T-helper 1 cell (primary cell): ENCODE measurements around the gene ASL.
"Not testable (repeated sequence)": the region's sequence is repeated elsewhere in the genome, so short reads cannot be mapped to it uniquely, and the experiment has no call there.

Source experiments
- DNase-seq, 5 donors: peaks; one replicate each; pipeline ENCODE4 v3.0.0-alpha.2; 2012 to 2020

Gene ASL

DNA sequence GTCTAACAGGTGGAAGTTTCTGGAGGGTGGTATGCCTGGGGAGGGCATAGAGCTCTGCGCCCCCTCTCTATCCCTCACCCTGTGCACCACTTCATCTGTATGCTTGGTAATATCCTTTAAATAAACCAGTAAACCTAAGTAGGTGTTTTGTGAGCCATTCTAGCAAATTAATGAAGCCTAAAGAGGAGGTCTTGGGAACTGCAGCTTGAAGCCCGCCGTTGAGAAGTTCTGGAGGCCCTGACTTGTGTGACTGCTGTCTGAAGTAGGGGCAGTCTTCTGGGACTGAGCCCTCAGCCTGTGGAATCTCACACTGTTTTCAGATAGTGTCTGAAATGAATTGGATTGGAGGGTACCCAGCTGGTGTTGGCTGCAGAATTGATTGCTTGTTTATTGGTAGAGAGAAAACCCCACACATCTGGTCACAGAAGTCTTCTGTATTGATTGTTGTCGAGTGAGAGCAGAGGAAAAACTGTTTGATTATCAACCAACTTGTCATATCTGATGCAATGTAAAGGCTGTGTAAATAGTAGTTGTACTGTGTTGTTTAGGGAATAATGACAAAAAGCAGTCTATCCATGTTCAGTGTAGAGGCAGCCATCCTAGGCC lies 43.7 kb downstream of the ASL start:
- DNase-seq: no peak

DNA sequence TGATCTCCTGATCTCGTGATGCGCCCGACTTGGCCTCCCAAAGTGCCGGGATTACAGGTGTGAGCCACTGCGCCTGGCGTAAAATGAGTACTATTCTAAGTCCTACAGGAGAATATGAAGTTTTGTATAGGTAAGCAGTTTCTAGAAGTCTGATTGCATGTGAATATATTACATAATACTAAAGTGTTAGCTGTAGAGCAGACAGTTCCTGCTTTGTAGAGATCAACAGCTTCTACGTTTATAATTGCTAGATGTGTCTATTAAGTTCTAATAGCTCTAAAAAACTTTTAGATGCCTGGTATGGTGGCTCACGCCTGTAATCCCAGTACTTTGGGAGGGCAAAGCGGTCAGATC lies 47.5 kb downstream of the ASL start:
- no peak for DNase-seq

DNA sequence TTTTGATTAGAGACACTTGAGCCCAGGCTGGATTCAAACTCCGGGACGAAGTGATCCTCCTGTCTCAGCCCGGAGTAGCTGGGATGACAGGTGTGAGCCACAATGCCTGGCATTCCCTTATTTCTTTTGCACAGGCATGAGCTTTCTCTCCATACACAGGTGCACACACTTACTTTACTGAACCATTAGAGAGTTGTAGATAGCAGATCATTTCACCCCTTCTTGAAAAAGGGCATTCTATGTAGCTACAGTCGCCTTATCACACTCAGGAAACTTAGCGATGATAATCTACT lies 48.9 kb downstream of the ASL start:
- DNase-seq: not testable (repeated sequence)

DNA sequence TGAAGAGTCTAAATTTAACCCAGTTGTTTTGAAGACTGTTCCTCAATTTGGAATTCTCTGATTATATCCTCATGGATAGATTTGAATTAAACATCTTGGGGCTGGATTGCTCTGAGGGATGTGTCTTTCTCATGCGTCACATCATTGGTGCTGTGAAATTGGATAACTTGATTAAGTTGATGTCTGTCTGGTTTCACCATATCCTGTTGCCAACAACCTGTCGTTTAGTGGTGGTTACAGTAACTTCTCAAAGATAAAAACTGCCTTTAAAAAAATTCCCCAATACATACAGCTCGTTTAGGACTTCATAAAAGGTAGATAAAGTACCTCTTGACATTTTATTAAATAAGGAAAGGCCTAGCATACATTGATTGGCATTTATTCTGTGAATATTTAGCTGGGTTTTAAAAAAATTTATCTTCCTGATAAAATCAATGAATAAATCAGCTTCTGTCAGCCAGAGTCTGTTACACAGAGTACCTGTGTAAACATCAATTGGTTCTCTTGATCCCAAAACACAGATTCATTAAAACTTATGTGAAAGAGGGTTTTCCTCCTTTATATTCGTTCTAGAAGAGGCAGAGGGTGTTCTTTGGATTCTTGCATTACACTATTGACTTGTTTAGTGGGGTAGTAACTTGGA lies 49.6 kb downstream of the ASL start:
- DNase-seq: peak in 1 of 5 donors; percentile 30

DNA sequence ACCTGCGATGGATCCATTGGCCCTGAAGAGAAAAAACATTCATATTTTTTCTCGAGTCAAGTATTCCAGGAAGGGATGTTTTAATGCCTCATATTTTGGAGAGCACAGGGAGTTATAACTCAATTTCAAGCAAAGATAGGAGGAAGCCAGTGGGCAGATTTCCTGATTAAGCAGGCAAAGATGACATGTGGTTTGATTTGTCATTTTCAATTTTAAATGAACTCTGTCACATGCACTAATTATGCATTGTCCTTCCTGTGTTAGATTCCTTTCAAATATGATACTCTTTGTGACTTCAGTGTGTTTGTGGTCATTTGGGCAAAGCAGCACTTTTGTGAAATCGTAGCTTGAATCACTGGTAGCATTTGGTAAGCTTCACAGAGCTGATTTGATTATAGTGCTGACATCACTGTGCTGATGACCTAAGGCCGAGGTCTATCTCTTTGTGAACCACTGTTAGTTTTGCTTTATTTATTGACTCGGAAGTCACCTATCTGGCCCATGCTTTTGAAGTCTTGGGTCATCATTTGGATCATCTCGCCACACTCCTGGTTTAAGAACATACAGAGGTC lies 50.2 kb downstream of the ASL start:
- DNase-seq: not testable (repeated sequence)

DNA sequence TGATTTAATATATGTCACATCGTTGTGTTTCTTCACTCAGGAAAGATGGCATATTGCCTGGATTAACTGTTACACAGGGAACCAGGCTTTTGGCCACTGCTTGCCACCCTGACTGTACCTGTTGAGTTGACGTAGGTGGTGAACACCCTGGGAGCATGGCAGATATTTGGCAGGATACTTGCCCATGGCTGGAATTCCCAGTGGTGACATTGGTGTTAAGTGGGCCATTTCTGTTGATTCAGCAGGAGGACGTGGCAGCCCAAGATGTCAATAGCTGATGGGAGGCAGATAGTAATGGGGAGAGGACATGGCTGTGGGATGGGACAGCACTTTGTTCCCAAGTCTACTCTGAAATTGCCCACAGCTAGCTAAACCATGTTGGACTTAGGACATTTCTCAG lies 51.6 kb downstream of the ASL start:
- not testable (repeated sequence) for DNase-seq

DNA sequence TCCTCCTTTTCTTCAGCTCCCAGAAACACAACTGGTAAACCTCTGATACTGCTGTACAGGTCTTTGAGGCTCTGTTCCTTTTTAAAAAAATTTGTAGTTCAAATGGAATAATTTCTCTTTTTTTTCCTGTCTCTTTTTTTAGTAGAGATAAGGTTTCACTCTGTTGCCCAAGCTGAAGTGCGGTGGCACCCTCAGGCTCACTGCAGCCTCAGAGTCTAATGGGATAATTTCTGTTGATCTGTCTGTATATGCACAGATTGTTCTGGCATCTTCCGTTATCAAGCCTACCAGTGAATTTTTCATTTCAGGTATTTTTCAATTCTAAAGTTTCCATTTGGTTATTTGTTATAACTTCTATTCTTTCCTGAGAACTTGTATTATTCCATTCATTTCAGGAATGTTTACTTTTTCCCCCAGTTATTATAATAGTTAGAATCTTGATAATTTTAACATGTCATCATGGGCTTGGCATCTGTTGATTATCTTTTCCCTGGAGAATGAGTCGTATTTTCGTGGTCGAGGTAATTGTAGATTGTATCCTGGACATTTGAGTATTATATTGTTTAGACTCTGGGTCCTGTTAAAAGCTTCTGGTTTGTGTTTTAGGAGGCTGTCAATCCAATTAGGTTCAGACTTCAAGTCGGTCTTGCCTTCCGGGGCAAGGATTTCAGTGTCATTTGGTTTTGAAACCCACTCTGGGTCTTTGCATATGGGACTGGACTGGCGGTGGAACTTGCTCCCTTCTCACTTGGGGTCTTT lies 63.6 kb downstream of the ASL start:
- no peak for DNase-seq

DNA sequence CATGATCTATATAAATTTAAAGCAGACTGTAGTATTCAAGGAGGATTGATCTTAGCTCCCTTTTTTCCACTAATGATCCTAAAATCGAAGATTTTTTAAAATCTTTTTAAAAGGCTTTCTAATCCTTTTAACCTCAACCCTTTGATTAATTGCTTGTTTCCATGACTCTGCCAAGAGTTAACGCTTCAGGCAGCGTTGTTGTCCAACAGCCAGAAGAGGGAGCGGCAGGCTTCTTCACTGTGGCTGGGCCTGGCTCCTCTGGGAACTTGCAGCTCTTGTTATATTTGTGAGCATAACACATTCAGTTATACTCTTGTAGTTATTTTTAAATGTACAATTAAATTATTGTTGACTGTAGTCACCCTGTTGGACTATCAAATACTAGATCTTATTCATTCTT lies 65.3 kb downstream of the ASL start:
- DNase-seq: no peak

DNA sequence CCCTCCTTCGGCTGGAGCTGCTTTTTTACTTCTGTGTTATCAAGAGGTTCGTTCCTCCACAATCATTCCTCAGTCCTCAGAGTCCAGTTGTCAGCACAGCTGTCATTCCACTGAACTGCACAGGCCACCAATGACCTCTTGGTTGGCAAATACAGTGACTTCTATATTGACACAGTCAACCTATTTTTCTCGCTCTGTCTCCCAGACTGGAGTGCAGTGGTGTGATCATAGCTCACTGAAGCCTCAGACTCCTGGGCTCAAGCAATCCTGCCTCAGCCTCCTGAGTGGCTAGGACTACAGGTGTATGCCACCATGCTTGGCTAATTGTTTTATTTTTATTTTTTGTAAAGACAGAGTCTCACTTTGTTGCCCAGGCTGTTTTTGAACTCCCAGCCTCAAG lies 66.7 kb downstream of the ASL start:
- no peak for DNase-seq

DNA sequence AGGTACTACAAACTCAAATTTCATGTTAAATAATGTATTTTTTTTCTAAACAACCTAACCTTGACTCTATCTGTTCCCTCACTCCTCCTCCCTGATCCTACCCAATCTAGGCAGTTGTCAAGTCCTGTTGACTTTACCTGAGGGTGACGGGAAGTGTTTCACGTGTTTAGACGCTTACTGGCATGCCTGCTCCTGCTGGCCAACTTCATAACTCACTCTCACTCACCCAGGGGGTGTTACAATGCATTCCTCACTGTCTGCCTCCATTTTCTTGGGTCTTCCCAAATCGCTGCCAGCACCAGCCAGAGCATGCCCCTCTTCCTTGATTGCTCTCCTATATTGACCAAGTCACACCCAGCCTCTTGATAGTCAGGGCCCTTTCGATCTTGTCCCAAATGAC lies 67.4 kb downstream of the ASL start:
- DNase-seq: no peak
